HG03460 (cell line): ENCODE results near the gene PLXNA4.

Experiments used
- ATAC-seq: cut with Tn5 transposase; IDR thresholded peaks from one replicate; pipeline ENCODE4 v1.9.1; 2021; ENCODE audit not compliant: unreplicated experiment

The PLXNA4 gene

GRCh38 chr7:132590162-132590561 is 13.9 kb upstream of the PLXNA4 start:
- no peak for ATAC-seq

DNA sequence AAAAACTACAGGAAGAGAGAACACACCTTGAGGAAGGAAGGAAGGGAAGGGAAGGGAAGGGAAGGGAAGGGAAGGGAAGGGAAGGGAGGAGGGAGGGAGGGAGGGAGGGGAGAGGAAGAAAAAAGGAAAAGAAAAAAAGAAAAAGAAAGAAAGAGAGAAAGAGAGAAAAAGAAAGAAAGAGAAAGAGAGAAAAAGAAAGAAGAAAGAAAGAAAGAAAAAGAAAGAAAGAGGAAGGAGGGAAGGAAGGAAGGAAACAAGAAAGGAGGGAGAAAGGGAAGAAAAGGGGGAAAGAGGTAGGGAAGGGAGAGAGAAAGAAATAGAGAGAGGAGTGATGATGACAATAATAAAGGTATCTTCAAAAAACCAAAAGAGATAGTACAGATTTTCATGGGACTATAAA is 12.3 kb upstream of the PLXNA4 start:
- no peak for ATAC-seq

DNA sequence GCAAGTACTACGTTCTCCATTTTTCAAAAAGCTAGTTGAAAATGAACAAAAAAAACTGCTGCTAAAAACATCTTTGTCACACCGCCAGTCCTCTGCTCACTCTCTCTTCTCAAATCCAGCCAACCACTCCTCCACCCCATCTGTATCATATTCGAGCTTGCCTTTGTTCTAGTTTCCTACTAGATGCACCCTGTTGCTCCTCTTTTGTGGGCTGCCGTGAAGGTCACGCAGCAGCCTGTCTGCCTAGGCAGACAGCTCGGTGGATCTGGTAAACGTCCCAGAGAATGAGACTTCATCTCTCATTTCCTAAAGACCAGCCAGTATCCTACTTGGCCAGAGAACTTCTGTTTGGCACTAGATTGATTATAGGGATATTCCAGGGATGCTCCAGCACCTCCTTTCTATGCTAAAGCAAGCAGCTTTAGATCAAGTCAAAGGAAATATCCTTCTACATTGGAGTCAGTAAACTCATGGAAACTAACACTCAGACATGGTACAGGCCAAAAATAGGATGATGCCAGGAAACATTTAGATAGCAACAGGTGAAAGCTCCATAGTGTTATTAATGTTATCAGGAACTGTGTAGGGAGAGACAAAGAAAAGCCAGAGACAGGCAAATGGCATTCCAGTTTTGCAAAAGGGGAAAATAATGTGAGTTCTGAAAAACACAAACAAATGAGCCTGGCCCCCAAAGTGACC is 8.7 kb upstream of the PLXNA4 start:
- no peak for ATAC-seq

DNA sequence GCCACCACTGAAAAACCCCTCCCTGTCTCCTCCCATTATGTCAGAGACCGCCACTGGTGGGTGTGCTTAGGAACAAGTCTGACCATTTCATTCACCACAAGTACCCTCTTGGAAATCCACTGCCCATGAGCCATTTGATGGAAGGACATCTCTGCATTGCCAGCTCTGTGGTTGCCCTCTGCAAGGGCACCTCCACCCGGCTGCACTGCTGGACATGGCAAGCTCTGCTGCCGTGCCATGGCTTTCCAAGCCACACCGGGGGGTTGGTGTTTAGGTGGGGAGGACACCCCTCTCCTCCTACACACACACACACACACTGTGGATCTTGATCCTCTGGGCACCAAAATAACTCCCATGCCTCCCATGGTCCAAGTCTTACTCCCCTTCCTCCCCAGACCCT is 5.2 kb upstream of the PLXNA4 start:
- no peak for ATAC-seq

GRCh38 chr7:132580717-132581285 is 4.5 kb upstream of the PLXNA4 start:
- ATAC-seq, result peak; percentile 74

DNA sequence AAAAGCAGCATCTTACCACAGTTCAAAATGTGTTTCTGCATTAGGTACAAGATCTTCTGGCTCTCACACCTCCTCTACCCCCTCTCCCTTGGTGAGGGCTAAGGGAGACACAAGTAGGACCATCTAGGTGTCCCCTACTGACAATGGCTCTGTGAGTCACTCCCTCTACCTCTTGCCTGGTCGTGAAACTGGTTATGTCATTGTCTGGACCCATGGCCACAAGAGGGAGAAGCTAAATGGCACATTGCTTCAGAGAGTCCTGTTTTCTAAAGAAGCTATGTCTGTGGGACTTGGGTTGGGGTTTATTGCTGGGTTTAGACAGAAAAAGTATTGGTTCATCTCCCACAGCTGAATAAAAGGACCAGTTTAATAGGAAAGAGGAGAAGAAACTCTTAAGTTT is 4.0 kb upstream of the PLXNA4 start:
- ATAC-seq, result no peak

DNA sequence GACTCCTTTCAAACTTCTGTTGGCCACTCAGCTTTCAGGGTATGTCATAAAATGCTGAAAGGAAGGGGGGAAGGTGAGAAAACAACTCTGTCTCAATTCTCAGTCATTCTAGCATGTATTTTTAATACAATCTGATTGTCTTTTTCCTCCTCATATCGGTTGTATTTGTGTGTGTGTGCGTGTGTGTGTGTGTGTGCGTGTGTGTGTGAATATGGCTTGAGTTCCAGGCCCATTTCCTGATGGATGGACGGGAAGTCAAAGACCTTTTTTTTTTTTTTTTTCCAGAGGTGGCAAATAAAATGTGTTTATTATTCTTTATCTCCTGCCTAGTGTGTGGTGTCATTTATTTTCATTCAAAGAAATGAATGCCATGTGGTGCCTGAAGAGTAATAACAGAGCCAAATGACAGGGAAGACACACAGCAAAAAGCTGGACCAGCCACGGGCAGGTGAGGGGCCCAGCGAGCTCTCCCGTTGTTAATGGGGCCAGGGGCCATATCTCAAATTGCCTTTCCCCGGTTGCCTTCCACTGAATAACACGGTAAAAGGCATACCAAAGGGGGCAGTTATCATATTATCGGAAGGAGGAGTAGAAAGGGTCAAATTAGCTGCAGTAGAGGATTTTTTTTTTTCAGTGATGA is 3.1 kb upstream of the PLXNA4 start:
- no peak for ATAC-seq

DNA sequence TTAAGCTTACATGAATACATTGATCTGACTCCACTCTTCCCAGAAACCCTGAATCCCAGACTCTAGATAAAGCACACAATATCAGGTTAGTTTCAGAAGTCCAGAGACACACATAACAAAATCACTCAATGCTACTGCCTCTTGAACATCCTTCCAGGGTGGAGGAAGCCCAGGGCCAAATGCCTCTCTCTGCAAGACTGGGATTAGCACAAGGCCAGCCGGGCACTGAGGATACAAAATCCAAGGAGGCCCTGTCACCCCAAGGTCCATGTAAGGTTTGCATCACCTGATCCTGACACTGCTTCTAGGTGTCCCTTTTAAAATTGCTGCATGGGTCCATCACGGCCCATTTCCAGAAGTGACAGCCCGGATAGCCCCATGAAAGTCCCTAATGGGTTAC is 2.6 kb upstream of the PLXNA4 start:
- no peak for ATAC-seq

GRCh38 chr7:132578050-132578370 is 1.7 kb upstream of the PLXNA4 start:
- no peak for ATAC-seq

DNA sequence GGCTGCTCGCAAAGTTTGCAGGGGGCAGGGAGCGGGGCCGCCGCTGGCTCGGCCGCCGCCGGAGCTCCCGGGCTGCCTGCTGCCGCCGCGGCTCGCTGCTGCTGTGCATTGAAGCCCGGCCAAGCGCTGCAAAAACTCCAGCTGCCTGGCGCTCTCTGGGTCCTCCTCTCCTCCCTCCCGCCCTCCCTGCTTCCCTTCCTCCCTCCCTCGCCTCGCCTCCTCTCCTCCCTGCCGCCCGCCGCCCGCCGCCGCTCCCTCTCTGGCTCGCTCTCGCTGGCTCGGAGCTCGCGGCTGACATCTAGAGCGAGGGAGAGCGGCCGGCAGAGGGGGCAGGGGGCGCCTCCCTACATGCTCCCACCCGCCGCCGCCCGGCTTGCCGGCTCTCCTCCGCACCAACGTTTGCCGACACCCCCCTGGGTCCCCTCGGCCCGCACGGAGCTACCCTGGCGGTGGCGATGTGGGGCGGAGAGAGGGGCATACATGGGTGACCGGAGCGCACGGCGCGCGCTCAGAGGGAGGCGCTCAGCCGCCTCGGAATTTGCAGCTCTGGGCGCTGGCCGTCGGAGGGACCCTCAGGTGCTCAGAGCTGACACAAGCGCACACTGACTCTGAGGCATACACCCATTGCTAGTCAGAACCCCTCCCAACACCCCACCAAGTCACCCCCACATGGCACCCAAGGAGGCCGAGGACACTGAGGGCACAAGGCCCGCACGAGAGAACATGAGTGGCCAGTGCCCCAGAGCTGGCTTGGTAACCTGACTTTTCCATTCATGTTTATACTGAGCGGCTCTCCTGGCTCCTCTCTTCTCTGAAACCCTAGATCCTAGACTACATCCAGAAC is 1.2 kb upstream of the PLXNA4 start:
- ATAC-seq, result no peak

GRCh38 chr7:132576721-132577085 is 433 bp upstream of the PLXNA4 start:
- ATAC-seq, result no peak

GRCh38 chr7:132575419-132575981 is 770 bp downstream of the PLXNA4 start:
- no peak for ATAC-seq

DNA sequence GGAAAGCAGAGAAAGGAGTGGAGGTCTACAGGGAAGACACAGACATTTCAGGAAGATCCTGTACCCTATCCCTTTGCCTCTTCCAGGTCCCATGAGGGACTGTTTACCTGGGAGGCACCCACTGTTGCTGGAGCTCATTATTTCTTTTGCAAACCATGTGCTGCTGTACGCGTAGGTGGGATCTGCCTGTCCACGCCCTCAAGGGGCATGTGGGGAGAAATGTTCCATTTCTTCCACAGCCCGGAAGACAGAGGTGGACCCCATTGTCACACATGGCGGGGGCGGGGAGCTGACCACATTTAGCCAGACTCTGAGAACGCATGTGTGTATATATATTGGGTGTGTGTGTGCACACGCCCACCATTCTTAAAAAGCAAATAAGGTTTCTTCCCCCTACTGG is 2.0 kb downstream of the PLXNA4 start:
- ATAC-seq, result no peak

GRCh38 chr7:132573251-132573955 is 2.9 kb downstream of the PLXNA4 start:
- no peak for ATAC-seq

GRCh38 chr7:132572526-132572925 is 3.7 kb downstream of the PLXNA4 start:
- no peak for ATAC-seq

DNA sequence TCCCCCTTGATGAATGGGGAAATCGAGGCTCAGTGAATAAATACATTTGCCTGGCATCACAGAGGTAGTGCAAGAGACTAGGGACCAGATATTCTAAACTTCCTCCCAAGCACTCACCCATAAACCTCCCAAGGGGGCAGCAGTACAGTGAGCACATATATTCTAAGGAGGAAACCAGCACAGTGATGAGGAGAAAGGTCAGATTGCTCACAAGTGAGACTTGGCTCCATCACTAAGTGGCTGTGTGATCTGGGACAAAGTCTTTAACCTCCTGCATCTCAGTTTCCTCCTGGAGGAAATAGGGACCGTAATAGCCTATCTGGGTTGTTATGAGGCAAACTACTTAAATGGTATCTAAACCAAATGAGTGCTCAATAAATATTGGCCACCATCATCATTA is 4.3 kb downstream of the PLXNA4 start:
- ATAC-seq, result no peak

DNA sequence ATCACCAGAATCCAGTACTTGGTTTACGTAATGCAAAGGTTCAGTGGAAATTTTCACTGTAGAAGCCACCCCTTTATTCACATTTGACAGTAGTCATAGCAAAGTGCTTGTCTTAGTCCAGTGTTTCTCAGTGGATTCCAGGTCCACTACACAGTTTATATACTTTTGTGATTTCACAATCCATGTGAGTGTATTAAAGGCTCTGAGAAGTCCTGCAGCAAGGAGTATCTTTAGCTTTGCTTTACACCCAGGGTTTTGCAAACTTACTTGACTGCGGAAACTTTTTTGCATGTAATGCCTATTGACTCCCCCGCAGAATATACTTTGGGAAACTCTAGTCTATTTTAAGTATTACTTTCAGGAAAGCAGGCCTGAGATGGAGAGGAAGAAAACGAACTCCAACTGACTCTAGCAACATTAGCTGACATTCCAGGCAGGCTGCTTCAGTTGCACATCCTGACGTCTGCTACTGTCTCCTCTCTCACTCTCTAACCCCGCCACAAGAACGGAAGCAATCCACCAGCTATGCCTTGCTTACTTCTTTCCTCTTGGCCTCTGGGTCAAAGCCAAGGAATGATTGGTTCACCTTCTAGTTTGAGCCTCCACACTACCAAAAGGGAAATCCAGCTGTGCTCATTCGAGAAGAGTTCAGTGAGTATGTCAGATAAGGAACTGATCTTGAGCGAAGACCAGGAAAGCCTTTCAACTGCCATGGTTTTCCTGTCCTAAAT is 6.2 kb downstream of the PLXNA4 start:
- no peak for ATAC-seq

DNA sequence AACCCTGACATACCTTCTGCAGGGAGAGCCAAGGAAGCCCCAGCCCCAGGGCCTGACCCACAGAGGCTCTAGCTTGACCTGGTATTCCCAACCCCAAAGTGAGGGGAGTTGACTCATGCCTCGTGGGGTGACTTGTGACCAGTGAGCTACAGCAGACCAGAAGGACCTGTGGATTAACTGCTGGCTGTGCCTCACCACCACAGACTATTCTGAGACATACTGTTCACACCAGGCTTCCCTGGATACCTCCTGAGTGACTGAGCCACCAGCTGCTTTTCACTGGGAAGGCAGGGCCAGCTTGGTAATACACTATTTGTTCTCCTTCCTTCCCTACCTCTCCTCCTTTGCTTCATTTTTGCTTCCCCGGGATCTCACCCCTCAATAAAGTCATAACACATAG is 7.3 kb downstream of the PLXNA4 start:
- no peak for ATAC-seq

DNA sequence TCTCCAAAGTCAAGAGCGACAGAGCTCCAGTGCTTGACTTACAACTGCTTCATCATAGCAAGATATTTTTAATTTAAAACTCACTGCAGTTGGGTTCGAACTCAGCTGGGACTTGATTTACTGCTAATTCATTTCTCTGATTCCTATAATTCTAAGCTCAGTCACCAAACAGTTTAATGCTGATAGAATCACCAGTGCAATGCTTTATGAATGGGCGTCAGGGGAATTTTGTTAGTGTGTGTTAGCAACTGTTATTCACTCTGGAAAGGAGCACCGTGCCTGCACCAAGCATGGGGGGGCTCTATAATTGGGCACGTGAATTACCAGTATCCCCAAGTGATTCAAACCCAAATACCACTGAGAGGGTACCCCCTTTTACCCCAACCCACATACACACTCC is 10.4 kb downstream of the PLXNA4 start:
- no peak for ATAC-seq

DNA sequence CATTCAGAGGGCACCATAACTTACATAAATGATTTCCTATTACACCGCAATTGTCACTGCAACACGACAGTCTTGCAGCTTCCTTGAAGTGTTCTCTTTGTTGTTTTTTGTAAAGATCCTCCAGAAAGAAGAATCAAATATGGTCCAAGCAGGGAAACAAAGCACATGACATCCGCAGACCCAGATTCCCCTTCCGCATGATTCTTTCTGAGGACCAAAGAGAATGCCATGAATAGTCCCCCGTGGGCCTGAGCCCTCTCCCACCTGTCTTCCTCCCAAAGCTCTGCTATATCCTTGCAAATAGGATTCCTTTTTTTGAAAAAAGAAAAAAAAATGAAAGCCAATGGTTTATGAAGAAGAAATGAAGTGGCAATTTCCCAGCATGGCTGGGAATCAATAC is 10.8 kb downstream of the PLXNA4 start:
- no peak for ATAC-seq
